ENCODE data around the gene ABCG1.

The ABCG1 gene

DNA sequence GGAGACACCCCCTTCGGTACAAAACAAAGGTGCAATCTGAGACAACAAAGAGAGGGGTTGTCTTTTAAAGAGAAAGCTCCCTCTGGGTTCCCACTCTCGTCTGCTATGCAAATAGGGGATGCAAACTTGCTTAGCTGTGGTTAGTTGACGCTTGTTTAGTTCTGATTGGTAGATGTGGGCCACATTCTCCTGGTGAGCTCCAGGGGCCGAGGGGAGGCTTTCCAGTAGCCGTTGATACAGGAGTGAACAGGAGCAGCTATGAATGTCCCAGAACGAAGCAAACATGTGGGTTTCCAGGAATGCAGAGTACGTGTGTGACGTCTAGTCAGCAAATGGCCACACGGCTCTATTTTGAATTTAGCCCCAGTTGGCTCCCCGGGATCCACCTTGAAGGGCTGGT lies 117.1 kb downstream of the ABCG1 start:
- no peak for DNase-seq

DNA sequence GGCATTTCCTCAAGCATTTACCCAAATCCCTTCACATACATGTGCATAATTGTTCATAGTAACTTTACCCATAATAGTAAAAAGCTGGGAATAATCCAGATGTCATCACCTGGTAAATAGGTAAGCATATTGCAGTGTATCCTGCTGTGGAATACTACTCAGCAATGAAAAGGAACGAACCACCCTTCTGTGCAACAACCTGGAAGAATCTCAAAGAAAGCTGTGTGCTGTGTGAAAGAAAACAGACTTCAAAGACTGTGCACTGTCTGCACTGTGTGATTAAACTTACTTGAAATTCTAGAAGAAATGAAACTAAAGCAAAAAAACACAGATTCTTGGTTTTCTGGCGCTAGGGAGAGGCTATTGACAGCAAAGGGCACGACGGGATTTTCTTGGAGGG lies 118.3 kb downstream of the ABCG1 start:
- DNase-seq, result no peak

- DNase-seq, result peak; percentile 84
Measured at GRCh38 chr21:42337830-42338728, 119.1 kb downstream of the ABCG1 start.

GRCh38 chr21:42338729-42339715 lies 120.1 kb downstream of the ABCG1 start:
- DNase-seq, result no peak

GRCh38 chr21:42340187-42341050 lies 121.5 kb downstream of the ABCG1 start:
- DNase-seq, result no peak

- no peak for DNase-seq
Measured at GRCh38 chr21:42341776-42342542, 123.0 kb downstream of the ABCG1 start.

- no peak for DNase-seq
Measured at GRCh38 chr21:42343101-42343500, 124.2 kb downstream of the ABCG1 start.

GRCh38 chr21:42343556-42343955 lies 124.6 kb downstream of the ABCG1 start:
- DNase-seq, result no peak

DNA sequence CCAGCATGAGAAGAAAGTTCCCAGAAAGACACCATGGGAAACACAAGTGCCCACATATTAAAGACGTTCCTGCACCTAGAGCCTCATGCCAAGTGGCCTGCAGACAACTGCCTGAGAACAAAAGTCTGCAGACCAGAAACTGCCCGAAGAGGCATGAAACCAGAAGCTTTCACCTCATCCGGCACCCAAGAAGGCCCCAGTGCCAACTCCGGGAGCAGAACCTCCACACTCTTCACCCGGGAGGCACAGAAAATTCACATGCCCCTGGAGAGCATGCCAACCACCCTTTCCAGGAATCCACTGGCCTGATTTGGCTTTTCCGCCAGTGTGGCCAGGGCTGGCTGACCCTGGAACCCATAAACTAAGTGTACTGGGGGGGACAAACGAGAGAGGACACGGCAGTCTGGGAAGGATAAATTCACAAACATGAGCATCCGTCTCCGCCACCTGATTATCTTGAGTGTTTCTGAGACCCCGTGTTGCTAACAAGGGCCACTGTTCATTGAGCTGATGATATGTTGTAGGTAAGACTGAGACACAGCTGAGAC lies 125.1 kb downstream of the ABCG1 start:
- no peak for DNase-seq

DNA sequence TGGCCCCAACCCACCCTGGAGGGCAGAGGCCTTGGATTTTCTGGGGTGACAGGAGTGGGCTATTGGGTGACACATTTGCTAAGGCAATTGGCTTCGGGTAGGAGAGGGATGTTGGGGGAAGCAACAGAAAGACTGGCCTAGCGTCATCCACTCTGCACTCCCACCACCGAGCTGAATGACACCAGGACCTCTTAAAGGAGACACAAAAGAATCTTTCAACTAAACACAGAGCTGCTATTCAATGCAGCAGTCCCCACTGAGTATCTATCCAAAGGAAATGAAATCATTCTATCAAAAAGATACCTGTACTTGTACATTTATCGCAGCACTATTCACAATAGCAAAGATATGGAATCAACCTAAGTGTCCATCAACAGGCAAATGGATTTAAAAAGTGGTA lies 125.7 kb downstream of the ABCG1 start:
- DNase-seq, result no peak

- DNase-seq, result no peak
Measured at GRCh38 chr21:42346441-42346840, 127.5 kb downstream of the ABCG1 start.

All from hematopoietic multipotent progenitor cell treated with erythropoietin and hydrocortisone succinate and interleukin-3 and kit ligand, for 6 days (in vitro differentiated cells).